ENCODE results near the gene CCNK. TPM values are rescaled to one million over a fixed set of nuclear protein-coding genes. Genes with fewer than 3 reads are reported as not detected.

The CCNK gene
- total RNA-seq, 2 experiments from 2014 or later: 140 to 151 TPM

- no peak for ATAC-seq (ENCODE audit: poor library complexity)
- Histone ChIP-seq H3K9me3 (ENCODE audit: control insufficient read depth in 1 of 2, insufficient read depth in 1 of 2, low read length in 2 of 2) (no peaks in the 10 kb centered on the region), H3K36me3 (ENCODE audit: insufficient read depth, low read length) (peaks cover 77% of the 10 kb centered on the region), H3K27ac (ENCODE audit: low read depth in 1 of 2, low read length in 2 of 2) (no peak overlapping the region), H3K4me1 (ENCODE audit: insufficient read depth, low read length) (no peaks in the 10 kb centered on the region), H3K4me3 (ENCODE audit: low read length) (no peak overlapping the region), H3K27me3 (ENCODE audit: control insufficient read depth in 1 of 2, insufficient read depth in 2 of 2, low read length in 2 of 2) (no peaks in the 10 kb centered on the region)
- no peak overlapping the region for H3K4me3 Mint-ChIP-seq
- ChIA-PET CTCF (interaction anchor here (0.6 to 1.3 kb wide), 2 partner anchors 15 to 949 kb away, joined by 3 to 4 read pairs; no protein-coding TSS in a partner anchor), POLR2A (interaction anchor here (1.1 kb wide), 1 partner anchor 19 kb away, joined by 3 read pairs; the partner anchor contains the start of genes CCNK and SETD3)
- H3K27me3 Mint-ChIP-seq: no peaks in the 10 kb centered on the region
- intact Hi-C loops (cut with DNase I, micrococcal nuclease): no loop called here
- peaks cover 91% of the 10 kb centered on the region for H3K36me3 Mint-ChIP-seq (ENCODE audit: low read depth)
- H3K9me3 Mint-ChIP-seq: no peaks in the 10 kb centered on the region
- peaks cover 17% of the 10 kb centered on the region for H3K4me1 Mint-ChIP-seq (ENCODE audit: low read depth)
- no peak overlapping the region for H3K27ac Mint-ChIP-seq
- TF ChIP-seq CTCF (IDR thresholded peaks at IDR 0.05): no peak
- DNase-seq: no peak
These were observed 19.0 kb upstream of the CCNK start for GRCh38 chr14:99462210-99462609.

GRCh38 chr14:99463974-99464373, 17.2 kb upstream of the CCNK start:
- H3K36me3 ChIP-seq (ENCODE audit: insufficient read depth, low read length): peaks cover 63% of the 10 kb centered on the region
- Mint-ChIP-seq H3K36me3 (ENCODE audit: low read depth) (peaks cover 85% of the 10 kb centered on the region), H3K27me3 (no peaks in the 10 kb centered on the region), H3K4me3 (no peak overlapping the region), H3K4me1 (ENCODE audit: low read depth) (peaks cover 33% of the 10 kb centered on the region), H3K9me3 (no peaks in the 10 kb centered on the region), H3K27ac (no peak overlapping the region)
- H3K27me3 ChIP-seq (ENCODE audit: control insufficient read depth in 1 of 2, insufficient read depth in 2 of 2, low read length in 2 of 2): no peaks in the 10 kb centered on the region
- H3K9me3 ChIP-seq (ENCODE audit: control insufficient read depth in 1 of 2, insufficient read depth in 1 of 2, low read length in 2 of 2): no peaks in the 10 kb centered on the region
- no peak overlapping the region for H3K4me3 ChIP-seq (ENCODE audit: low read length)
- no peak overlapping the region for H3K27ac ChIP-seq (ENCODE audit: low read depth in 1 of 2, low read length in 2 of 2)
- DNase-seq: no peak
- intact Hi-C loops (cut with DNase I, micrococcal nuclease): no loop called here
- ChIA-PET CTCF (no interaction called here), POLR2A (no interaction called here)
- H3K4me1 ChIP-seq (ENCODE audit: insufficient read depth, low read length): peaks cover 9% of the 10 kb centered on the region
- ATAC-seq (ENCODE audit: poor library complexity): no peak
- no peak for TF ChIP-seq CTCF (IDR thresholded peaks at IDR 0.05)

- H3K9me3 Mint-ChIP-seq: no peaks in the 10 kb centered on the region
- intact Hi-C loops (cut with DNase I, micrococcal nuclease): no loop called here
- Histone ChIP-seq H3K9me3 (ENCODE audit: control insufficient read depth in 1 of 2, insufficient read depth in 1 of 2, low read length in 2 of 2) (no peaks in the 10 kb centered on the region), H3K27ac (ENCODE audit: low read depth in 1 of 2, low read length in 2 of 2) (no peak overlapping the region), H3K36me3 (ENCODE audit: insufficient read depth, low read length) (peaks cover 51% of the 10 kb centered on the region), H3K4me1 (ENCODE audit: insufficient read depth, low read length) (peaks cover 9% of the 10 kb centered on the region), H3K4me3 (ENCODE audit: low read length) (no peak overlapping the region), H3K27me3 (ENCODE audit: control insufficient read depth in 1 of 2, insufficient read depth in 2 of 2, low read length in 2 of 2) (no peaks in the 10 kb centered on the region)
- CTCF ChIA-PET: interaction anchor here (1.0 kb wide), 1 partner anchor 73 kb away, joined by 3 read pairs; no protein-coding TSS in a partner anchor
- no peak overlapping the region for H3K4me3 Mint-ChIP-seq
- no peaks in the 10 kb centered on the region for H3K27me3 Mint-ChIP-seq
- peaks cover 45% of the 10 kb centered on the region for H3K4me1 Mint-ChIP-seq (ENCODE audit: low read depth)
- H3K36me3 Mint-ChIP-seq (ENCODE audit: low read depth): peaks cover 72% of the 10 kb centered on the region
- ATAC-seq (ENCODE audit: poor library complexity): no peak
- DNase-seq: no peak
- no peak overlapping the region for H3K27ac Mint-ChIP-seq
- no peak for TF ChIP-seq CTCF (IDR thresholded peaks at IDR 0.05)
- POLR2A ChIA-PET: no interaction called here
These were observed 15.9 kb upstream of the CCNK start for GRCh38 chr14:99465288-99465687.

All from CD4-positive, alpha-beta T cell (primary cell).